HG02588 (cell line): Measurements from ENCODE around the gene TSPAN14.
"Not testable (repeated sequence)": the region's sequence is repeated elsewhere in the genome, so short reads cannot be mapped to it uniquely, and the experiment has no call there.

ENCODE experiments used
- ATAC-seq: cut with Tn5 transposase; IDR thresholded peaks from one replicate; pipeline ENCODE4 v1.9.1; 2021; ENCODE audit warnings: mild to moderate bottlenecking, moderate library complexity; ENCODE audit not compliant: unreplicated experiment

Gene TSPAN14

GRCh38 chr10:80468002-80468401 lies 13.9 kb downstream of the TSPAN14 start:
- no peak for ATAC-seq

- ATAC-seq, result no peak
These were observed 14.8 kb downstream of the TSPAN14 start for GRCh38 chr10:80468806-80469421.

- ATAC-seq, result no peak
These were observed 16.2 kb downstream of the TSPAN14 start for GRCh38 chr10:80470266-80470665.

GRCh38 chr10:80471001-80471400 lies 16.9 kb downstream of the TSPAN14 start:
- no peak for ATAC-seq

GRCh38 chr10:80471715-80472233 lies 17.7 kb downstream of the TSPAN14 start:
- peak; percentile 61 for ATAC-seq

- ATAC-seq, result peak; percentile 91
These were observed 18.4 kb downstream of the TSPAN14 start for GRCh38 chr10:80472234-80473095.

GRCh38 chr10:80473096-80473657 lies 19.1 kb downstream of the TSPAN14 start:
- ATAC-seq, result no peak

- ATAC-seq, result no peak
These were observed 19.8 kb downstream of the TSPAN14 start for GRCh38 chr10:80473692-80474596.

- no peak for ATAC-seq
These were observed 20.4 kb downstream of the TSPAN14 start for GRCh38 chr10:80474597-80474910.

- ATAC-seq, result no peak
These were observed 20.8 kb downstream of the TSPAN14 start for GRCh38 chr10:80474941-80475340.

GRCh38 chr10:80475641-80476040 lies 21.5 kb downstream of the TSPAN14 start:
- ATAC-seq, result not testable (repeated sequence)

- ATAC-seq, result no peak
These were observed 22.6 kb downstream of the TSPAN14 start for GRCh38 chr10:80476685-80477084.

- ATAC-seq, result no peak
These were observed 23.7 kb downstream of the TSPAN14 start for GRCh38 chr10:80477813-80478212.

GRCh38 chr10:80480373-80480772 lies 26.3 kb downstream of the TSPAN14 start:
- not testable (repeated sequence) for ATAC-seq

- no peak for ATAC-seq
These were observed 26.7 kb downstream of the TSPAN14 start for GRCh38 chr10:80480852-80481251.

GRCh38 chr10:80484243-80484642 lies 30.1 kb downstream of the TSPAN14 start:
- ATAC-seq, result no peak

- no peak for ATAC-seq
These were observed 30.6 kb downstream of the TSPAN14 start for GRCh38 chr10:80484676-80485075.

GRCh38 chr10:80485076-80485945 lies 31.2 kb downstream of the TSPAN14 start:
- ATAC-seq, result no peak

- no peak for ATAC-seq
These were observed 32.0 kb downstream of the TSPAN14 start for GRCh38 chr10:80485946-80486764.
